ENCODE data around the gene NOS1AP.

DNA sequence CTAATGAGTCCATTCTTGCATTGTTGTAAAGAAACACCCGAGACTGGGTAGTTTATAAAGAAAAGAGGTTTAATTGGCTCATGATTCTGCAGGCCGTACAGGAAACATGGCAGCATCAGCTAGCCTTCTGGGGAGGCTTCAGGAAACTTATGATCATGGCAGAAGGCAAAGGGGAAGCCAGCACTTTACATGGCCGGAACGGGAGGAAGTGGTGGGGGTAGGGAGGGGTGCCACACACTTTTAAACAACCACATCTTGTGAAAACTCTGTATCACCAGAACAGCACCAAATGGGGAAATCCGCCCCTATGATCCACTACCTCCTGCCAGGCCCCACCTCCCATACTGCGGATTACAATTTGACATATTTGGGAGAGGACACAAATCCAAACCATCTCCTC is 43.9 kb downstream of the NOS1AP start:
- TF ChIP-seq, protein P1, sequence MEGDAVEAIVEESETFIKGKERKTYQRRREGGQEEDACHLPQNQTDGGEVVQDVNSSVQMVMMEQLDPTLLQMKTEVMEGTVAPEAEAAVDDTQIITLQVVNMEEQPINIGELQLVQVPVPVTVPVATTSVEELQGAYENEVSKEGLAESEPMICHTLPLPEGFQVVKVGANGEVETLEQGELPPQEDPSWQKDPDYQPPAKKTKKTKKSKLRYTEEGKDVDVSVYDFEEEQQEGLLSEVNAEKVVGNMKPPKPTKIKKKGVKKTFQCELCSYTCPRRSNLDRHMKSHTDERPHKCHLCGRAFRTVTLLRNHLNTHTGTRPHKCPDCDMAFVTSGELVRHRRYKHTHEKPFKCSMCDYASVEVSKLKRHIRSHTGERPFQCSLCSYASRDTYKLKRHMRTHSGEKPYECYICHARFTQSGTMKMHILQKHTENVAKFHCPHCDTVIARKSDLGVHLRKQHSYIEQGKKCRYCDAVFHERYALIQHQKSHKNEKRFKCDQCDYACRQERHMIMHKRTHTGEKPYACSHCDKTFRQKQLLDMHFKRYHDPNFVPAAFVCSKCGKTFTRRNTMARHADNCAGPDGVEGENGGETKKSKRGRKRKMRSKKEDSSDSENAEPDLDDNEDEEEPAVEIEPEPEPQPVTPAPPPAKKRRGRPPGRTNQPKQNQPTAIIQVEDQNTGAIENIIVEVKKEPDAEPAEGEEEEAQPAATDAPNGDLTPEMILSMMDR (IDR thresholded peaks at IDR 0.05; ENCODE audit: low read depth, low read length, poor library complexity, severe bottlenecking): no peak
- no peak for TF ChIP-seq EZH2phosphoT487 (IDR thresholded peaks at IDR 0.05; ENCODE audit: borderline replicate concordance, low read length)

All from DOHH2 (cell line).